ENCODE results near the gene GDPGP1.

GRCh38 chr15:90210593-90210992, 23.4 kb upstream of the GDPGP1 start:
- no peak for TF ChIP-seq POLR2AphosphoS5 (IDR thresholded peaks at IDR 0.05; ENCODE audit: low read depth, low read length)
- TF ChIP-seq POLR2A (IDR thresholded peaks at IDR 0.05; ENCODE audit: borderline replicate concordance, extremely low read depth, insufficient read depth, insufficient read length), result no peak
- no peak for TF ChIP-seq EZH2 (IDR thresholded peaks at IDR 0.05)
- TF ChIP-seq YY1 (IDR thresholded peaks at IDR 0.05; ENCODE audit: extremely low read depth, insufficient replicate concordance, low read depth, low read length), result no peak

Measured in HCT116 (cell line).